ENCODE data around the gene NDE1. TPM values are rescaled to one million over a fixed set of nuclear protein-coding genes. Genes with fewer than 3 reads are reported as not detected.

The NDE1 gene
- total RNA-seq, 1 donor from 2014 or later, result 12.4 TPM

GRCh38 chr16:15674571-15674970, 24.5 kb downstream of the NDE1 start:
- DNase-seq, result no peak
- TF ChIP-seq, protein P1, sequence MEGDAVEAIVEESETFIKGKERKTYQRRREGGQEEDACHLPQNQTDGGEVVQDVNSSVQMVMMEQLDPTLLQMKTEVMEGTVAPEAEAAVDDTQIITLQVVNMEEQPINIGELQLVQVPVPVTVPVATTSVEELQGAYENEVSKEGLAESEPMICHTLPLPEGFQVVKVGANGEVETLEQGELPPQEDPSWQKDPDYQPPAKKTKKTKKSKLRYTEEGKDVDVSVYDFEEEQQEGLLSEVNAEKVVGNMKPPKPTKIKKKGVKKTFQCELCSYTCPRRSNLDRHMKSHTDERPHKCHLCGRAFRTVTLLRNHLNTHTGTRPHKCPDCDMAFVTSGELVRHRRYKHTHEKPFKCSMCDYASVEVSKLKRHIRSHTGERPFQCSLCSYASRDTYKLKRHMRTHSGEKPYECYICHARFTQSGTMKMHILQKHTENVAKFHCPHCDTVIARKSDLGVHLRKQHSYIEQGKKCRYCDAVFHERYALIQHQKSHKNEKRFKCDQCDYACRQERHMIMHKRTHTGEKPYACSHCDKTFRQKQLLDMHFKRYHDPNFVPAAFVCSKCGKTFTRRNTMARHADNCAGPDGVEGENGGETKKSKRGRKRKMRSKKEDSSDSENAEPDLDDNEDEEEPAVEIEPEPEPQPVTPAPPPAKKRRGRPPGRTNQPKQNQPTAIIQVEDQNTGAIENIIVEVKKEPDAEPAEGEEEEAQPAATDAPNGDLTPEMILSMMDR (IDR thresholded peaks at IDR 0.05; ENCODE audit: partially characterized antibody, unreplicated experiment), result no peak
- no peaks in the 10 kb centered on the region for H3K27me3 Mint-ChIP-seq (ENCODE audit: unreplicated experiment)
- H3K27ac Mint-ChIP-seq (ENCODE audit: unreplicated experiment), result no peak overlapping the region
- H3K9me3 Mint-ChIP-seq (ENCODE audit: unreplicated experiment), result peaks cover 4% of the 10 kb centered on the region
- H3K36me3 Mint-ChIP-seq (ENCODE audit: unreplicated experiment), result no peaks in the 10 kb centered on the region
- H3K4me3 Mint-ChIP-seq (ENCODE audit: unreplicated experiment), result no peak overlapping the region
- no peaks in the 10 kb centered on the region for H3K4me1 Mint-ChIP-seq (ENCODE audit: low read depth, unreplicated experiment)

GRCh38 chr16:15676506-15676905, 26.5 kb downstream of the NDE1 start:
- Mint-ChIP-seq H3K4me1 (ENCODE audit: low read depth, unreplicated experiment) (no peaks in the 10 kb centered on the region), H3K36me3 (ENCODE audit: unreplicated experiment) (no peaks in the 10 kb centered on the region), H3K27ac (ENCODE audit: unreplicated experiment) (no peak overlapping the region), H3K4me3 (ENCODE audit: unreplicated experiment) (no peak overlapping the region), H3K9me3 (ENCODE audit: unreplicated experiment) (peaks cover 2% of the 10 kb centered on the region), H3K27me3 (ENCODE audit: unreplicated experiment) (no peaks in the 10 kb centered on the region)
- DNase-seq, result no peak
- TF ChIP-seq, protein P1 (IDR thresholded peaks at IDR 0.05; ENCODE audit: partially characterized antibody, unreplicated experiment), result no peak

DNA sequence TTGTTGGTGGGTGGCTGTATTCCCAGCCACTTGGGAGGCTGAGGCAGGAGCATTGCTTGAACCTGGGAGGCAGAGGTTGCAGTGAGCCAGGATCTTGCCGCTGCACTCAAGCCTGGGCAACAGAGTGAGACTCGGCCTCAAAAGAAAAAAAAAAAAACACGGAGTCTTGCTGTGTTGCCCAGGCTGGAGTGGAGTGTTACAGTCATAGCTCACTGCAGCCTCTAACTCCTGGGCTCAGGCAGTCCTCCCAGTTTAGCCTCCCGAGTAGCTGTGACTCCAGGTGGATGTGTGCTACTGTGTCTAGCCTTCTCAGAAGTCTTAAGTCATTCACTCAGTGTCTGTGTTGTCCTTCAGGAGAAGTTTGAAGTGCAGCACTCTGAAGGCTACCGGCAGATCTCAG, 27.4 kb downstream of the NDE1 start:
- H3K9me3 Mint-ChIP-seq (ENCODE audit: unreplicated experiment), result peaks cover 2% of the 10 kb centered on the region
- TF ChIP-seq, protein P1 (IDR thresholded peaks at IDR 0.05; ENCODE audit: partially characterized antibody, unreplicated experiment), result no peak
- H3K4me1 Mint-ChIP-seq (ENCODE audit: low read depth, unreplicated experiment), result no peaks in the 10 kb centered on the region
- DNase-seq, result no peak
- H3K36me3 Mint-ChIP-seq (ENCODE audit: unreplicated experiment), result no peaks in the 10 kb centered on the region
- no peak overlapping the region for H3K27ac Mint-ChIP-seq (ENCODE audit: unreplicated experiment)
- H3K27me3 Mint-ChIP-seq (ENCODE audit: unreplicated experiment), result no peaks in the 10 kb centered on the region
- no peak overlapping the region for H3K4me3 Mint-ChIP-seq (ENCODE audit: unreplicated experiment)

- no peak overlapping the region for H3K27ac Mint-ChIP-seq (ENCODE audit: unreplicated experiment)
These were observed 32.1 kb downstream of the NDE1 start for GRCh38 chr16:15682105-15682570.

GRCh38 chr16:15686287-15686686, 36.2 kb downstream of the NDE1 start:
- no peaks in the 10 kb centered on the region for H3K4me1 Mint-ChIP-seq (ENCODE audit: low read depth, unreplicated experiment)
- no peaks in the 10 kb centered on the region for H3K36me3 Mint-ChIP-seq (ENCODE audit: unreplicated experiment)
- H3K4me3 Mint-ChIP-seq (ENCODE audit: unreplicated experiment), result no peak overlapping the region
- peaks cover 3% of the 10 kb centered on the region for H3K27me3 Mint-ChIP-seq (ENCODE audit: unreplicated experiment)
- no peak overlapping the region for H3K27ac Mint-ChIP-seq (ENCODE audit: unreplicated experiment)
- no peak for DNase-seq
- TF ChIP-seq, protein P1 (IDR thresholded peaks at IDR 0.05; ENCODE audit: partially characterized antibody, unreplicated experiment), result no peak
- H3K9me3 Mint-ChIP-seq (ENCODE audit: unreplicated experiment), result peaks cover 2% of the 10 kb centered on the region

More at GRCh38 chr16:15682105-15682570, 32.1 kb downstream of the NDE1 start:
- Mint-ChIP-seq H3K9me3 (ENCODE audit: unreplicated experiment) (peaks cover 2% of the 10 kb centered on the region), H3K27me3 (ENCODE audit: unreplicated experiment) (no peaks in the 10 kb centered on the region), H3K4me1 (ENCODE audit: low read depth, unreplicated experiment) (no peaks in the 10 kb centered on the region), H3K4me3 (ENCODE audit: unreplicated experiment) (no peak overlapping the region), H3K36me3 (ENCODE audit: unreplicated experiment) (no peaks in the 10 kb centered on the region)
- DNase-seq, result peak; percentile 45
- TF ChIP-seq, protein P1 (IDR thresholded peaks at IDR 0.05; ENCODE audit: partially characterized antibody, unreplicated experiment), result peak; percentile 58
